ENCODE data around the gene TMEM254. TPM values are rescaled to one million over a fixed set of nuclear protein-coding genes. Genes with fewer than 3 reads are reported as not detected.

TMEM254 gene
- total RNA-seq, 1 donor = 3.0 TPM

GRCh38 chr10:80137031-80137862 lies 58.8 kb downstream of the TMEM254 start:
- H3K9me3 ChIP-seq (ENCODE audit: low read depth, low read length) = no peaks in the 10 kb centered on the region
- H3K27me3 ChIP-seq (ENCODE audit: insufficient read depth, low read length) = peaks cover 18% of the 10 kb centered on the region
- H3K4me3 ChIP-seq (ENCODE audit: low read length) = no peak overlapping the region
- no peaks in the 10 kb centered on the region for H3K4me1 ChIP-seq (ENCODE audit: insufficient read depth, low read length)

- Histone ChIP-seq H3K27me3 (ENCODE audit: insufficient read depth, low read length) (peaks cover 12% of the 10 kb centered on the region), H3K4me3 (ENCODE audit: low read length) (no peak overlapping the region), H3K4me1 (ENCODE audit: insufficient read depth, low read length) (no peaks in the 10 kb centered on the region), H3K9me3 (ENCODE audit: low read depth, low read length) (no peaks in the 10 kb centered on the region)
These were observed 59.5 kb downstream of the TMEM254 start for GRCh38 chr10:80137920-80138319.

DNA sequence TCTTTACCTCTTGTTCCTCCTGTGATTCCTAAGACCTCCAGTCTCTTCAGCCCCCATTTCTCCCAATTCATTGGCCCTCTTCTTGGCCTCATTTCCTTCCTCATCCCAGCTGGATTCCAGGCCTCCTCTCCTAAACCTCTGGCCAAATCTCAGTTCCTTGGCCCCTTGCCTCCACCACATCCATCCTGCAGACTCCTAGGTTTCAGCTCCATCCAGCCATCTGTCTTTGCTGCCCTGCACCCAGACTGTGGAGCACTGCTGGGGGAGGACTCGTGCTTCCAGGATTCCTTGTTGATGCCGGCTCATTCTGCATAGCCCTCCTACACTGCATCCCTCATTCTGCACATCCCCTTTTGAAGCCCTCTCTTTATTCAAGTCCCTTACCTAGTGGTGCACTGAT lies 60.8 kb downstream of the TMEM254 start:
- H3K27me3 ChIP-seq (ENCODE audit: insufficient read depth, low read length) = no peaks in the 10 kb centered on the region
- H3K4me3 ChIP-seq (ENCODE audit: low read length) = no peak overlapping the region
- H3K4me1 ChIP-seq (ENCODE audit: insufficient read depth, low read length) = peaks cover 6% of the 10 kb centered on the region
- H3K9me3 ChIP-seq (ENCODE audit: low read depth, low read length) = no peaks in the 10 kb centered on the region

GRCh38 chr10:80140251-80140650 lies 61.8 kb downstream of the TMEM254 start:
- H3K27me3 ChIP-seq (ENCODE audit: insufficient read depth, low read length) = no peaks in the 10 kb centered on the region
- H3K9me3 ChIP-seq (ENCODE audit: low read depth, low read length) = no peaks in the 10 kb centered on the region
- no peak overlapping the region for H3K4me3 ChIP-seq (ENCODE audit: low read length)
- H3K4me1 ChIP-seq (ENCODE audit: insufficient read depth, low read length) = peaks cover 14% of the 10 kb centered on the region

DNA sequence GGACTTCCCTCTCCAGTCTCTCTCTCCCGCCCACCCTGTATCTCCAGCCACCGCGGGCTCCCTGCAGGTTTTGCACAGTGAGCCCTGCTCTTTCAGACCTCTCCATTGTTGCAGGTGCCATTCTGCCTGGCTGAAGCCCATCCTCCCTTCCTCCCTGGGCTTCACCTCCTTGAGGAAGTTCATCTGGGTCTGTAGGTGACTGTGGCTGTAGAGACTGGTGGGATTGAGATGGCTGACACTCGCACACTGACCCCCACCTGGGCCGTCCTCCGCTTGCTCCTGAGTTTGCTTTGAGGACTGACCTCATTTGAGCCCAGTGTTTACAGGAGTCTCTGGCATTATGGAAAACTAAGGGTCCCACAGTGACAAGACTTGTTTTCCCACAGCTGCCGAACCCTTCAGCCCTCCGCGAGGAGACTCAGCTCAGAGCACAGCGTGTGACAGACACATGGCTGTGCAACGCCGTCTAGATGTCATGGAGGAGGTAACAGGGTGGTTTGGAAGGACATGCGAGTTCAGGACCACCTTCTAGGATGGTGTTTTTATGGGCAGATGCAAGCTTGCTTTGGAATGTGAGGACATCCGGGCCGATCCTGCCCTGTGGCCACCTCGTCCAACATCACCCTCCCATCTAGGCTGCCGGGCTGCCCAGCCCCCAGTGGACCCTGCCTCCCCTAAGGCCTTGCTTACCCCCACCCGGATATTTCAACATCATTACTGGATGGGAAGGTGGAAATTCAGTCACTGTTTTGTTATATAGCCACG lies 63.4 kb downstream of the TMEM254 start:
- Histone ChIP-seq H3K4me3 (ENCODE audit: low read length) (no peak overlapping the region), H3K4me1 (ENCODE audit: insufficient read depth, low read length) (peaks cover 14% of the 10 kb centered on the region), H3K9me3 (ENCODE audit: low read depth, low read length) (no peaks in the 10 kb centered on the region), H3K27me3 (ENCODE audit: insufficient read depth, low read length) (no peaks in the 10 kb centered on the region)

Other genes with a start within 250 kb of the TMEM254 start
- gene SFTPD, start 129.6 kb upstream of the TMEM254 start, total RNA-seq = not detected
- gene PLAC9, start 54.1 kb downstream of the TMEM254 start, total RNA-seq = not detected
- 61.6 TPM for gene ANXA11, start 126.9 kb downstream of the TMEM254 start, total RNA-seq
- gene MAT1A, start 211.0 kb downstream of the TMEM254 start, total RNA-seq = not detected